GM12878 (cell line): Measurements from ENCODE around the gene DYNLT2B. TPM values are rescaled to one million over a fixed set of nuclear protein-coding genes. Genes with fewer than 3 reads are reported as not detected.

Source experiments
- BCL11A ChIP-seq: IDR thresholded peaks from 2 replicates; pipeline ENCODE4 v1.6.1; 2011; ENCODE audit warnings: low read depth, low read length
- BHLHE40 ChIP-seq, 2 experiments: fragments of 450-650 bp in 1 of 2; IDR thresholded peaks; 2 replicates each; pipeline ENCODE4 v1.6.1; 2011 to 2017; ENCODE audit warnings: low read depth in 2 of 2, borderline replicate concordance in 1 of 2, improper control_type of control experiment in 1 of 2, low read length in 1 of 2, mild to moderate bottlenecking in 1 of 2
- EGR1 ChIP-seq, 2 experiments: IDR thresholded peaks; 1 replicate in 1 of 2; 2 replicates in 1 of 2; pipeline ENCODE4 v1.6.1; 2011 to 2012; ENCODE audit warnings: low read depth in 2 of 2, low read length in 2 of 2, borderline replicate concordance in 1 of 2, mild to moderate bottlenecking in 1 of 2, moderate library complexity in 1 of 2
- LARP7 ChIP-seq: fragments of 450-650 bp; IDR thresholded peaks from 2 replicates; pipeline ENCODE4 v1.6.1; 2017; ENCODE audit warnings: mild to moderate bottlenecking
- MTA3 ChIP-seq: IDR thresholded peaks from 2 replicates; pipeline ENCODE4 v1.6.1; 2012; ENCODE audit warnings: low read length, inconsistent platforms, borderline replicate concordance
- MXI1 ChIP-seq: fragments of 150-350 bp; IDR thresholded peaks from 2 replicates; pipeline ENCODE4 v1.6.1; 2011; ENCODE audit warnings: low read depth, mild to moderate bottlenecking, inconsistent platforms, low read length, improper control_type of control experiment
- NBN ChIP-seq: fragments of 450-650 bp; IDR thresholded peaks from 2 replicates; pipeline ENCODE4 v1.6.1; 2016
- NR2F1 ChIP-seq: fragments of 450-650 bp; conservative IDR thresholded peaks from 2 replicates; pipeline ENCODE4 v1.6.1; 2017; ENCODE audit warnings: mild to moderate bottlenecking
- NRF1 ChIP-seq: conservative IDR thresholded peaks from 2 replicates; pipeline ENCODE4 v1.6.1; 2011; ENCODE audit warnings: mild to moderate bottlenecking, low read depth, low read length, improper control_type of control experiment
- RB1 ChIP-seq: fragments of 450-650 bp; formaldehyde crosslinking; IDR thresholded peaks from 2 replicates; pipeline ENCODE4 v1.6.1; 2017; ENCODE audit warnings: mild to moderate bottlenecking, borderline replicate concordance
- SP1 ChIP-seq: IDR thresholded peaks from one replicate; pipeline ENCODE4 v1.6.1; 2011; ENCODE audit warnings: low read depth, low read length
- STAT1 ChIP-seq: fragments of 450-650 bp; conservative IDR thresholded peaks from 2 replicates; pipeline ENCODE4 v1.6.1; 2014; ENCODE audit warnings: antibody characterized with exemption, mild to moderate bottlenecking
- polyA plus RNA-seq, 11 experiments: library from polyadenylated mRNA; depleted of rRNA in 4 of 11; unstranded in 6 of 11; stranded (reverse) in 5 of 11; fragments of >200 nt; fragmentation: Nextera tagmentation in 4 of 11; fragmentation: Illumina TruSeq in 1 of 11; extraction: Ambion mirVana in 4 of 11; extraction: Trizol in 1 of 11; gene quantifications; 1 replicate in 1 of 11; 2 replicates in 10 of 11; pipeline versions ENCODE4 v1.2.1 to v1.2.3, GENCODE V29; 2011 to 2016; ENCODE audit warnings: inconsistent platforms in 2 of 11, missing spikeins in 2 of 11, low read depth in 1 of 11
- total RNA-seq, 4 experiments: library from RNA; depleted of rRNA in 3 of 4; stranded (reverse); fragments of >200 nt in 3 of 4; fragmentation: Illumina TruSeq in 1 of 4; extraction: Trizol in 1 of 4; gene quantifications; 2 replicates each; pipeline versions ENCODE4 v1.2.1 to v1.2.3, GENCODE V29; 2013 to 2021
- TF ChIP-seq, protein P1 (sequence below): fragments of 450-650 bp; conservative IDR thresholded peaks from 2 replicates; pipeline ENCODE4 v1.6.1; 2017; ENCODE audit warnings: mild to moderate bottlenecking, moderate library complexity

The DYNLT2B gene
- total and polyA plus RNA-seq, 10 of the 15 experiments (the other 5 are each of a cell fraction or from before 2014, with no cell fraction given), result 8.6 to 89.7 (median 21.9) TPM

DNA sequence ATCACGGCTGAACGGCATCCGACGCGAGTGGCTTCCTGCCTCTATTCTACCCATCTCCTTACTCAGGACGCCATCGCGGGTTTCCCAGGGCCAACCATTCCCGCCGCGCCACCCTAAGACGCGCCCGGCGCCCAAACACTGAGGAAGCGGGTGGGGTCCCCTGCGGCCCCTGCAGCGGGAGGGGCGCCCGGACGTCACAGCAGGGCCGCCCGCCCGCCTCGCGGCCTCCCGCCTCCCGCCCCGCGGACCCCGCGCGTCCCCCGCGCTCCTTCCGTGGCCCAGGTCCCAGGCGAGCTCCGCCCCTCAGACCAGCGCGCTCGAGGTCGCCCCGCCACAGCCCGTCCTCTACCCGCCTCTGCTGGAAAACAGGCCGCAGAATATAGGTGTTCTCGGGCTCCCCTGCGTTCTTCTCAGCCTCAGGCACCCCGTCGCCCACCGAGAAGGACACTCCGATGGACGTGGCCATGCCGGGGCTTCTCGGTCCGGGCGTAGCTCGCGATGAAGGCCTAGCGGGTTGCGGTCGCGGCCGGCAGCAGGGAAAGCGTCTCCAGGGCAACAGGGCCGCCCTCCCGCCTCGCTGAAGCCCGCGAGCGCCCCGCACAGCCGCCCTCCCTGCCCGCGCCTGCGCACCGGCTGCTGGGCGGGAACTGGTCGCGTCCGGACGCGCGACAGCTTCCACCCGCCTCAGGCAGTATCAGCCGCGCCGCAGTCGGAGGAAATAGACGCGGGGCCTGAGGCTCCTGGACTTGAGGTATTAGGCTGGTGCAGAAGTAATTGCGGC lies at the start of gene DYNLT2B (continued):
- TF ChIP-seq EGR1 (IDR thresholded peaks at IDR 0.05; ENCODE audit: borderline replicate concordance in 1 of 2, low read depth in 2 of 2, low read length in 2 of 2), result 0 out of 3 replicates have a peak, but pooled peaks of 1 of the 2 experiments have one; percentile 8
- TF ChIP-seq STAT1, result no peak; the same call in 1 of the 2 replicates
- 0 out of 2 replicates have a peak, but pooled peaks have one; percentile 32 for TF ChIP-seq MXI1
- no peak for TF ChIP-seq NBN
- no peak for TF ChIP-seq MTA3
- TF ChIP-seq SP1, result peak; percentile 15
- TF ChIP-seq, protein P1, sequence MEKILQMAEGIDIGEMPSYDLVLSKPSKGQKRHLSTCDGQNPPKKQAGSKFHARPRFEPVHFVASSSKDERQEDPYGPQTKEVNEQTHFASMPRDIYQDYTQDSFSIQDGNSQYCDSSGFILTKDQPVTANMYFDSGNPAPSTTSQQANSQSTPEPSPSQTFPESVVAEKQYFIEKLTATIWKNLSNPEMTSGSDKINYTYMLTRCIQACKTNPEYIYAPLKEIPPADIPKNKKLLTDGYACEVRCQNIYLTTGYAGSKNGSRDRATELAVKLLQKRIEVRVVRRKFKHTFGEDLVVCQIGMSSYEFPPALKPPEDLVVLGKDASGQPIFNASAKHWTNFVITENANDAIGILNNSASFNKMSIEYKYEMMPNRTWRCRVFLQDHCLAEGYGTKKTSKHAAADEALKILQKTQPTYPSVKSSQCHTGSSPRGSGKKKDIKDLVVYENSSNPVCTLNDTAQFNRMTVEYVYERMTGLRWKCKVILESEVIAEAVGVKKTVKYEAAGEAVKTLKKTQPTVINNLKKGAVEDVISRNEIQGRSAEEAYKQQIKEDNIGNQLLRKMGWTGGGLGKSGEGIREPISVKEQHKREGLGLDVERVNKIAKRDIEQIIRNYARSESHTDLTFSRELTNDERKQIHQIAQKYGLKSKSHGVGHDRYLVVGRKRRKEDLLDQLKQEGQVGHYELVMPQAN, result peak; percentile 86
- peak; percentile 83 for TF ChIP-seq LARP7
- no peak for TF ChIP-seq BCL11A
- peak; percentile 88 for TF ChIP-seq NRF1
- peak; percentile 72 for TF ChIP-seq NR2F1
- peak; percentile 86 for TF ChIP-seq RB1
- peak in 1 of 2 experiments; percentile 61; a peak in 2 of 4 replicates for TF ChIP-seq BHLHE40 (IDR thresholded peaks at IDR 0.05; ENCODE audit: borderline replicate concordance in 1 of 2, low read depth in 2 of 2, low read length in 1 of 2)
- TF ChIP-seq, all 136 proteins: peak for 39
